Kidney (tissue), 22 donors: ENCODE measurements around the gene MICB. TPM values are rescaled to one million over a fixed set of nuclear protein-coding genes. Genes with fewer than 3 reads are reported as not detected.
A peak's percentile ranks its signal among the peaks of the same experiment; 100 is the strongest.

ENCODE experiments used
- DNase-seq, 5 donors: peaks; one replicate each; pipeline ENCODE4 v3.0.0-alpha.2; 2013 to 2020
- FAIRE-seq: peaks from 2 replicates; lab custom pipeline; 2012; peaks lifted over from hg19 to GRCh38; lab: Jason Lieb, UNC
- H3K27ac ChIP-seq, 2 donors: one replicate each; pipeline ENCODE4 v1.7.0; 2013; ENCODE audit warnings: low read depth in 2 of 2, low read length in 2 of 2, inconsistent platforms in 1 of 2
- H3K27me3 ChIP-seq: one replicate; pipeline ENCODE4 v1.7.1; 2013; ENCODE audit warnings: low read length, inconsistent platforms; ENCODE audit not compliant: control insufficient read depth, insufficient read depth
- H3K36me3 ChIP-seq, 3 donors: one replicate each; pipeline versions ENCODE4 v1.7.0 to v1.7.1; 2013; ENCODE audit warnings: low read length in 3 of 3, control low read depth in 1 of 3, inconsistent platforms in 1 of 3; ENCODE audit not compliant: insufficient read depth in 3 of 3, control insufficient read depth in 2 of 3
- H3K4me1 ChIP-seq, 3 donors: one replicate each; pipeline versions ENCODE4 v1.7.0 to v1.7.1; 2013; ENCODE audit warnings: low read length in 3 of 3, inconsistent platforms in 1 of 3, low read depth in 1 of 3; ENCODE audit not compliant: control insufficient read depth in 2 of 3, insufficient read depth in 2 of 3
- H3K4me3 ChIP-seq, 3 donors: one replicate each; pipeline versions ENCODE4 v1.7.0 to v1.8.1; 2013; ENCODE audit warnings: low read length in 3 of 3, control low read depth in 1 of 3, inconsistent platforms in 1 of 3
- H3K9ac ChIP-seq, 3 donors: one replicate each; pipeline versions ENCODE4 v1.7.0 to v1.7.1; 2013; ENCODE audit warnings: low read length in 3 of 3, control low read depth in 1 of 3, inconsistent platforms in 1 of 3
- H3K9me3 ChIP-seq, 3 donors: one replicate each; pipeline versions ENCODE4 v1.7.0 to v1.7.1; 2013; ENCODE audit warnings: low read length in 3 of 3, control low read depth in 1 of 3, inconsistent platforms in 1 of 3; ENCODE audit not compliant: control insufficient read depth in 2 of 3, insufficient read depth in 1 of 3
- CTCF ChIP-seq: IDR thresholded peaks from 3 replicates; pipeline ENCODE4 v1.5.1; 2012; ENCODE audit warnings: mild to moderate bottlenecking, moderate library complexity, borderline replicate concordance; ENCODE audit not compliant: insufficient read depth; ENCODE audit errors: extremely low read depth
- intact Hi-C: fragments of 100-400 bp; cut with DNase I; formaldehyde crosslinking; loops from one replicate; pipeline ENCODE4 v1.11.1; 2022
- long read RNA-seq, 10 donors: library from polyadenylated mRNA in 1 of 10; unstranded in 1 of 10; transcript quantifications; one replicate each; pipeline ENCODE4 v2.0.0 and lab custom pipeline, GENCODE V29; 2021 to 2026
- polyA plus RNA-seq: library from polyadenylated mRNA; stranded (reverse); fragments of 350-450 nt; fragmentation: Illumina TruSeq; extraction: RNeasy Lipid Tissue Mini Kit (QIAGEN cat#74804); gene quantifications from one replicate; pipeline ENCODE4 v1.2.3, GENCODE V29; 2014; ENCODE audit warnings: low read depth, low replicate concordance; ENCODE audit not compliant: insufficient read depth
- total RNA-seq: library from RNA; stranded (reverse); fragmentation: NEBNext Ultra II Directional; extraction: Animal tissue kit (Norgen Biotek cat#: 25700); gene quantifications from one replicate; pipeline ENCODE4 v1.2.1, GENCODE V29; 2021
- donor health status: control.
- donor health status: control.
- donor health status: control.
- donor health status: control.
- donor health status: control.
- donor health status: DM: yes; HTN: yes; CAD: no.
- donor health status: Normal renal cell carcinoma (clear cell type).

The MICB gene
- 5.7 TPM for total RNA-seq
- 1.5 TPM for polyA plus RNA-seq
- long read RNA-seq, donor 1, result 0 reads
- long read RNA-seq, donor 2, partial matches to known transcripts, result 162 of 405 reads
- long read RNA-seq, donor 2, other reads (novel, unspliced or antisense), result 243 of 405 reads
- long read RNA-seq, donor 3, result 0 reads
- long read RNA-seq, donor 4, result 0 reads
- long read RNA-seq, donor 5, result 0 reads
- long read RNA-seq, donor 6, partial matches to known transcripts, result 519 of 613 reads
- long read RNA-seq, donor 6, other reads (novel, unspliced or antisense), result 94 of 613 reads
- long read RNA-seq, donor 7, partial matches to known transcripts, result 0 of 1 reads
- long read RNA-seq, donor 7, other reads (novel, unspliced or antisense), result 0 of 1 reads
- long read RNA-seq, donor 8, partial matches to known transcripts, result 0 of 1 reads
- long read RNA-seq, donor 8, other reads (novel, unspliced or antisense), result 0 of 1 reads
- long read RNA-seq, donor 9, result 0 reads
- long read RNA-seq, donor 10, result 0 reads

GRCh38 chr6:31497531-31498476 lies at the start of gene MICB:
TSS of gene MICB (plus strand) at chr6:31498145. CDS start at chr6:31498194, 49 bp downstream.
- Histone ChIP-seq H3K9me3 (no peaks in the 10 kb centered on the region), H3K36me3 (no peaks in the 10 kb centered on the region), H3K27ac (peak within 1 kb of the TSS in 1 of 2 donors; percentile 79), H3K4me3 (peak within 1 kb of the TSS; percentile 56 to 72 (median 71)), H3K27me3 (peaks cover 15% of the 10 kb centered on the region), H3K4me1 (peaks cover 0 to 3% (median 2%) of the 10 kb centered on the region in 3 donors), H3K9ac (peak within 1 kb of the TSS; percentile 26 to 67 (median 67))
- FAIRE-seq (no peak), DNase-seq (peak; percentile 72 to 90 (median 83))
- intact Hi-C loops, result no loop called here
- no peak for TF ChIP-seq CTCF

- no peaks in the 10 kb centered on the region for H3K27me3 ChIP-seq
- H3K4me3 ChIP-seq, result no peak overlapping the region
- H3K27ac ChIP-seq, result no peak overlapping the region
- no peak overlapping the region for H3K9ac ChIP-seq
- H3K9me3 ChIP-seq, result peaks cover 0 to 7% (median 0%) of the 10 kb centered on the region in 3 donors
- no peak for TF ChIP-seq CTCF
- FAIRE-seq (no peak), DNase-seq (no peak)
- H3K4me1 ChIP-seq, result no peaks in the 10 kb centered on the region
- no peaks in the 10 kb centered on the region for H3K36me3 ChIP-seq
- intact Hi-C loops, result no loop called here
These were observed 47.2 kb upstream of the MICB start for GRCh38 chr6:31450751-31451150.

- FAIRE-seq (no peak), DNase-seq (no peak)
- TF ChIP-seq CTCF, result no peak
- no peaks in the 10 kb centered on the region for H3K4me1 ChIP-seq
- no peaks in the 10 kb centered on the region for H3K36me3 ChIP-seq
- no peak overlapping the region for H3K9ac ChIP-seq
- no peak overlapping the region for H3K4me3 ChIP-seq
- H3K27ac ChIP-seq, result no peak overlapping the region
- no peaks in the 10 kb centered on the region for H3K27me3 ChIP-seq
- intact Hi-C loops, result no loop called here
- H3K9me3 ChIP-seq, result peaks cover 0 to 7% (median 0%) of the 10 kb centered on the region in 3 donors
These were observed 45.1 kb upstream of the MICB start for GRCh38 chr6:31452859-31453258.
